Measurements from ENCODE around the gene IL12RB2.

IL12RB2 gene

GRCh38 chr1:67262735-67263134, 44.9 kb upstream of the IL12RB2 start:
- Histone ChIP-seq H3K9me3 (ENCODE audit: control insufficient read depth, insufficient read depth, low read depth, low read length) (no peaks in the 10 kb centered on the region), H3K36me3 (ENCODE audit: control insufficient read depth in 2 of 2, insufficient read depth in 1 of 2, low read length in 2 of 2) (no peaks in the 10 kb centered on the region), H3K4me3 (ENCODE audit: low read depth, low read length) (no peak overlapping the region), H3K4me1 (ENCODE audit: control insufficient read depth, insufficient read depth, low read length) (no peaks in the 10 kb centered on the region), H3K27ac (ENCODE audit: extremely low read depth, low read depth, low read length) (no peak overlapping the region)
- no peak for TF ChIP-seq ZNF426 (tag by site-specific recombination; IDR thresholded peaks at IDR 0.05)
- no peak for TF ChIP-seq HIC1 (tag by site-specific recombination; IDR thresholded peaks at IDR 0.05)
- ChIA-PET CTCF (interaction anchor here (1.3 kb wide), 1 partner anchor 51 kb away, joined by 4 read pairs; no protein-coding TSS in a partner anchor), POLR2A (no interaction called here)

GRCh38 chr1:67264152-67264551, 43.5 kb upstream of the IL12RB2 start:
- no peak overlapping the region for H3K4me3 ChIP-seq (ENCODE audit: low read depth, low read length)
- H3K9me3 ChIP-seq (ENCODE audit: control insufficient read depth, insufficient read depth, low read depth, low read length), result no peaks in the 10 kb centered on the region
- CTCF ChIA-PET, result no interaction called here
- TF ChIP-seq ZNF112 (tag by site-specific recombination; IDR thresholded peaks at IDR 0.05), result no peak
- no peak for TF ChIP-seq BCL11A (tag by site-specific recombination; IDR thresholded peaks at IDR 0.05; ENCODE audit: low read depth)
- no peak for TF ChIP-seq ZNF629 (tag by site-specific recombination; IDR thresholded peaks at IDR 0.05)
- POLR2A ChIA-PET, result no interaction called here
- H3K27ac ChIP-seq (ENCODE audit: extremely low read depth, low read depth, low read length), result no peak overlapping the region
- no peaks in the 10 kb centered on the region for H3K36me3 ChIP-seq (ENCODE audit: control insufficient read depth in 2 of 2, insufficient read depth in 1 of 2, low read length in 2 of 2)
- H3K4me1 ChIP-seq (ENCODE audit: control insufficient read depth, insufficient read depth, low read length), result no peaks in the 10 kb centered on the region

- Histone ChIP-seq H3K27ac (ENCODE audit: extremely low read depth, low read depth, low read length) (no peak overlapping the region), H3K9me3 (ENCODE audit: control insufficient read depth, insufficient read depth, low read depth, low read length) (no peaks in the 10 kb centered on the region), H3K36me3 (ENCODE audit: control insufficient read depth in 2 of 2, insufficient read depth in 1 of 2, low read length in 2 of 2) (no peaks in the 10 kb centered on the region), H3K4me3 (ENCODE audit: low read depth, low read length) (no peak overlapping the region), H3K4me1 (ENCODE audit: control insufficient read depth, insufficient read depth, low read length) (no peaks in the 10 kb centered on the region)
- POLR2A ChIA-PET, result no interaction called here
- CTCF ChIA-PET, result no interaction called here
- TF ChIP-seq ZNF354C (tag by site-specific recombination; IDR thresholded peaks at IDR 0.05; ENCODE audit: borderline replicate concordance, low read depth) (no peak), OSR2 (tag by site-specific recombination; IDR thresholded peaks at IDR 0.05) (no peak), FEZF1 (tag by site-specific recombination; IDR thresholded peaks at IDR 0.05) (no peak), PRDM1 (tag by site-specific recombination; IDR thresholded peaks at IDR 0.05) (no peak), SCRT2 (tag by site-specific recombination; IDR thresholded peaks at IDR 0.05) (no peak), ZSCAN23 (tag by site-specific recombination; IDR thresholded peaks at IDR 0.05) (no peak), ZNF677 (tag by site-specific recombination; IDR thresholded peaks at IDR 0.05) (no peak), ZNF473 (tag by site-specific recombination; IDR thresholded peaks at IDR 0.05) (no peak), MEIS1 (CRISPR knock-in tag; IDR thresholded peaks at IDR 0.05; ENCODE audit: borderline replicate concordance) (no peak), WT1 (tag by site-specific recombination; IDR thresholded peaks at IDR 0.05) (no peak), BCL11B (tag by site-specific recombination; IDR thresholded peaks at IDR 0.05; ENCODE audit: low read depth) (no peak), ZNF513 (tag by site-specific recombination; IDR thresholded peaks at IDR 0.05) (no peak), REST (tag by site-specific recombination; IDR thresholded peaks at IDR 0.05) (no peak), ZNF302 (tag by site-specific recombination; IDR thresholded peaks at IDR 0.05; ENCODE audit: low read depth) (no peak), ZNF548 (tag by site-specific recombination; IDR thresholded peaks at IDR 0.05) (no peak), ZNF341 (tag by site-specific recombination; IDR thresholded peaks at IDR 0.05; ENCODE audit: low read depth) (no peak), ZBTB11 (tag by site-specific recombination; conservative IDR thresholded peaks at IDR 0.05; ENCODE audit: low read depth) (no peak)
These were observed 42.8 kb upstream of the IL12RB2 start for GRCh38 chr1:67264899-67265298.

Measured in HEK293 (cell line).